HepG2 (cell line): Measurements from ENCODE around the gene CHMP1B. TPM values are rescaled to one million over a fixed set of nuclear protein-coding genes. Genes with fewer than 3 reads are reported as not detected.

Experiments
- ATAC-seq: fragments of 200-7000 bp; cut with Tn5 transposase; 3 replicates; pipeline ENCODE4 v1.9.1; 2020; ENCODE audit warnings: mild to moderate bottlenecking, moderate library complexity
- BruUV-seq: library from RNA; stranded (reverse); fragments of 400-500 nt; replicated peaks from 2 replicates; lab custom pipeline; 2021; lab: Mats Ljungman, UMichigan
- CTCF ChIA-PET: fragments of 300-600 bp; formaldehyde crosslinking; extraction: SDS; loops from one replicate; lab custom pipeline; 2021; ENCODE audit warnings: low total read pairs, inconsistent platforms, low intra/inter-chr PET ratio; lab: Yijun Ruan, JAX
- POLR2A ChIA-PET: fragments of 350-600 bp; sonication (Branson Sonifier 250); formaldehyde crosslinking; loops from one replicate; lab custom pipeline; 2020; ENCODE audit warnings: antibody characterized with exemption, inconsistent platforms; lab: Yijun Ruan, JAX
- DNase-seq: peaks from one replicate; pipeline ENCODE4 v3.0.0-alpha.2; 2015; ENCODE audit warnings: low spot score
- FAIRE-seq: peaks from 3 replicates; lab custom pipeline; 2011; peaks lifted over from hg19 to GRCh38; lab: Jason Lieb, UNC
- H2AFZ ChIP-seq: one replicate; pipeline ENCODE4 v1.6.1; 2011; ENCODE audit warnings: low read length, inconsistent platforms
- H3K27ac ChIP-seq: fragments of 300-600 bp; 3 replicates; pipeline ENCODE4 v1.8.0; 2011; ENCODE audit warnings: mixed run types, mild to moderate bottlenecking, mixed read lengths, low read length, inconsistent platforms; ENCODE audit not compliant: insufficient read depth; ENCODE audit errors: extremely low read length
- H3K27me3 ChIP-seq, 2 experiments: fragments of 200-600 bp in 1 of 2; 2 replicates in 1 of 2; 3 replicates in 1 of 2; pipeline versions ENCODE4 v1.6.0 to v1.8.0; 2011; ENCODE audit warnings: low read length in 2 of 2, mild to moderate bottlenecking in 2 of 2, moderate library complexity in 2 of 2, inconsistent platforms in 1 of 2; ENCODE audit not compliant: insufficient read depth in 2 of 2, control insufficient read depth in 1 of 2
- H3K36me3 ChIP-seq, 2 experiments: fragments of 200-600 bp in 1 of 2; replicated peaks in 1 of 2; 2 replicates in 1 of 2; 3 replicates in 1 of 2; pipeline versions ENCODE4 v1.5.1 to v1.8.0; 2011; ENCODE audit warnings: low read length in 2 of 2, inconsistent platforms in 1 of 2; ENCODE audit not compliant: insufficient read depth in 2 of 2, control insufficient read depth in 1 of 2
- H3K4me1 ChIP-seq: 2 replicates; pipeline ENCODE4 v1.5.1; 2012; ENCODE audit warnings: low read length, inconsistent platforms; ENCODE audit not compliant: insufficient read depth
- H3K4me2 ChIP-seq: 2 replicates; pipeline ENCODE4 v1.6.0; 2011; ENCODE audit warnings: low read depth, low read length, inconsistent platforms
- H3K4me3 ChIP-seq, 3 experiments: fragments of 200-600 bp in 1 of 3; sonication (generic), shearing (Covaris generic) in 1 of 3; replicated peaks in 1 of 3; 2 replicates each; pipeline ENCODE4 v1.5.1; 2011 to 2016; ENCODE audit warnings: low read length in 3 of 3, inconsistent platforms in 2 of 3, low read depth in 2 of 3, mild to moderate bottlenecking in 2 of 3, control low read depth in 1 of 3, mixed read lengths in 1 of 3; ENCODE audit not compliant: insufficient read depth in 1 of 3
- H3K79me2 ChIP-seq: one replicate; pipeline ENCODE4 v1.6.1; 2011; ENCODE audit warnings: low read length, inconsistent platforms; ENCODE audit not compliant: insufficient read depth
- H3K9ac ChIP-seq: 2 replicates; pipeline ENCODE4 v1.6.0; 2011; ENCODE audit warnings: mild to moderate bottlenecking, low read depth, low read length, inconsistent platforms; ENCODE audit not compliant: insufficient read depth
- H3K9me3 ChIP-seq: 2 replicates; pipeline ENCODE4 v1.5.1; 2012; ENCODE audit warnings: mild to moderate bottlenecking, low read length
- H4K20me1 ChIP-seq: 2 replicates; pipeline ENCODE4 v1.6.0; 2011; ENCODE audit warnings: inconsistent platforms, mild to moderate bottlenecking, low read length, moderate library complexity; ENCODE audit not compliant: insufficient read depth
- ARID5B ChIP-seq: IDR thresholded peaks from 2 replicates; pipeline ENCODE4 v1.4.0; 2020; ENCODE audit warnings: mild to moderate bottlenecking, missing genetic modification reagents
- CREB1 ChIP-seq, 2 experiments: fragments of 450-650 bp in 1 of 2; IDR thresholded peaks; 2 replicates each; pipeline ENCODE4 v1.6.1; 2016 to 2017; ENCODE audit warnings: control low read depth in 1 of 2, mild to moderate bottlenecking in 1 of 2, missing compliant biosample characterization in 1 of 2, missing genetic modification characterization in 1 of 2
- HMG20A ChIP-seq: IDR thresholded peaks from 2 replicates; pipeline ENCODE4 v1.6.1; 2016; ENCODE audit warnings: borderline replicate concordance
- SOX5 ChIP-seq: IDR thresholded peaks from 2 replicates; pipeline ENCODE4 v1.6.1; 2016; ENCODE audit warnings: borderline replicate concordance
- TBX2 ChIP-seq: sonication (generic); formaldehyde crosslinking; IDR thresholded peaks from 2 replicates; pipeline ENCODE4 v1.5.0; 2020; ENCODE audit warnings: missing genetic modification reagents, mild to moderate bottlenecking, borderline replicate concordance
- ZNF136 ChIP-seq: sonication (generic); formaldehyde crosslinking; IDR thresholded peaks from 2 replicates; pipeline ENCODE4 v1.8.1; 2022; ENCODE audit warnings: low read depth, mild to moderate bottlenecking, moderate library complexity, missing genetic modification reagents
- ZNF572 ChIP-seq: sonication (generic); formaldehyde crosslinking; IDR thresholded peaks from 2 replicates; pipeline ENCODE4 v1.5.1; 2020; ENCODE audit warnings: mild to moderate bottlenecking, missing genetic modification reagents
- ZNF776 ChIP-seq: sonication (generic); formaldehyde crosslinking; IDR thresholded peaks from 2 replicates; pipeline ENCODE4 v1.4.0; 2020; ENCODE audit warnings: mild to moderate bottlenecking, missing genetic modification reagents
- ZNF788 ChIP-seq: sonication (generic); formaldehyde crosslinking; IDR thresholded peaks from 2 replicates; pipeline ENCODE4 v1.5.0; 2020; ENCODE audit warnings: mild to moderate bottlenecking, missing genetic modification reagents, borderline replicate concordance
- ZNF792 ChIP-seq: IDR thresholded peaks from 2 replicates; pipeline ENCODE4 v1.6.1; 2016
- WGBS: methylation state at CpG from one replicate; pipeline ENCODE4 v1.1.6; 2017; ENCODE audit warnings: low lambda C conversion rate; 5-methylcytosine and 5-hydroxymethylcytosine counted together
- in situ Hi-C: cut with HindIII; loops from 2 replicates; pipeline ENCODE4 v1.10.0; 2017; ENCODE audit warnings: low pct_unique_long_range_greater_than_20kb; ENCODE audit not compliant: extremely low pct_ligation_motif_present
- intact Hi-C: fragments of 100-400 bp; cut with micrococcal nuclease; formaldehyde crosslinking; loops from one replicate; pipeline ENCODE4 v1.10.0; 2022; ENCODE audit not compliant: unreplicated experiment
- polyA plus RNA-seq, 8 experiments: library from polyadenylated mRNA; depleted of rRNA in 3 of 8; stranded (reverse) in 7 of 8; unstranded in 1 of 8; fragments of >200 nt; fragmentation: Illumina TruSeq in 4 of 8; extraction: Trizol in 4 of 8; gene quantifications; 2 replicates each; pipeline versions ENCODE4 v1.2.1 to v1.2.3, GENCODE V29; 2011 to 2016; ENCODE audit warnings: low read depth in 4 of 8, missing spikeins in 1 of 8, mixed read lengths in 1 of 8; ENCODE audit not compliant: insufficient read depth in 1 of 8
- total RNA-seq, 5 experiments: library from RNA; depleted of rRNA; stranded (reverse); fragments of >200 nt; fragmentation: Illumina TruSeq; extraction: Trizol; gene quantifications; 2 replicates each; pipeline ENCODE4 v1.2.3, GENCODE V29; 2016; ENCODE audit warnings: low read depth in 1 of 5
- TF ChIP-seq, protein P1 (sequence below): sonication (generic); formaldehyde crosslinking; IDR thresholded peaks from 2 replicates; pipeline ENCODE4 v1.4.0; 2020; ENCODE audit warnings: missing genetic modification reagents, borderline replicate concordance

The CHMP1B gene
- total and polyA plus RNA-seq, 2 of the 13 experiments (the other 11 are each of a cell fraction or from before 2014, with no cell fraction given), result 18.8 to 20.2 TPM

- no peak for DNase-seq
- H3K4me3 ChIP-seq, result peak overlapping the region in 1 of 3 experiments; percentile 14; a peak in 1 of 6 replicates
- ChIA-PET POLR2A (interaction anchor here (0.6 kb wide), 1 partner anchor 122 kb away, joined by 4 read pairs; the partner anchor contains the start of gene IMPA2), CTCF (no interaction called here)
- peaks cover 84% of the 10 kb centered on the region for H3K4me1 ChIP-seq
- intact Hi-C loops, result loop anchor here (10.0 kb wide), 2 partner anchors 45 to 135 kb away; partner anchors contain the start of gene MPPE1
- H3K27me3 ChIP-seq, result no peaks in the 10 kb centered on the region
- H4K20me1 ChIP-seq, result no peaks in the 10 kb centered on the region
- H3K27ac ChIP-seq, result no peak overlapping the region
- H3K9me3 ChIP-seq, result no peaks in the 10 kb centered on the region
- no peak for TF ChIP-seq ZNF572 (CRISPR knock-in tag)
- 0 out of 2 replicates have a peak, but pooled peaks have one; percentile 37 for TF ChIP-seq ZNF776
- TF ChIP-seq ZNF792, result no peak
- TF ChIP-seq, all 625 proteins: peak for 1
- no peak overlapping the region for H3K9ac ChIP-seq
- no TSS peak for BruUV-seq
- H2AFZ ChIP-seq, result no peak overlapping the region
- 88% methylated on average over 7 of the region's 7 CpGs for WGBS
- no peaks in the 10 kb centered on the region for H3K79me2 ChIP-seq
- in situ Hi-C loops, result no loop called here
- ATAC-seq, result no peak
- no peaks in the 10 kb centered on the region for H3K36me3 ChIP-seq
- H3K4me2 ChIP-seq, result peak overlapping the region; percentile 40
- no peak for FAIRE-seq
Observed at GRCh38 chr18:11859282-11859830, 8.1 kb downstream of the CHMP1B start.

DNA sequence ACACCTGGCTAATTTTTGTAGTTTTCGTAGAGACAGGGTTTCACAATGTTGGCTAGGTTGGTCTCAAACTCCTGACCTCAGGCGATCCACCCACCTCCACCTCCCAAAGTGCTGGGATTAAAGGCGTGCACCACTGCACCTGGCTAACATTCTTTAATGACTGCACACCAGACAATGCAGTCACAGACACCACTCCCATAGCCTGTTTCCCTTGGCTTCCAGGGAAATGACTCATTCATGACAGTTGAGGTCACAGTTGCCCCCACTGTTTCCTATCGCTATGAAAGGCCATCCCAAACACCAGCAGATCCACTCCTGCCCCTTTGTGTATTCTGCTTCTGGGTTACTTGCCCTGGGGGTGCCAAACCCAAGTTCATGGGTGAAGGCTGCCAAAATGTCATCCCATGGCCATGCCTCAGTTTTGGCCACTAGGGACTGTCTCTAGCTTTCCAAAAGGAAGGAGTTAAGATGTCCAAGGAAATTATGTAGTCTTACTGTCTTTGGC is 8.7 kb downstream of the CHMP1B start:
- ATAC-seq (peak; percentile 31; the same call in 2 of the 3 replicates), FAIRE-seq (peak; percentile 32), DNase-seq (peak; percentile 83)
- Histone ChIP-seq H3K36me3 (no peaks in the 10 kb centered on the region), H3K4me1 (peaks cover 82% of the 10 kb centered on the region), H3K27me3 (no peaks in the 10 kb centered on the region), H3K27ac (peak overlapping the region; percentile 4), H4K20me1 (no peaks in the 10 kb centered on the region), H3K9ac (no peak overlapping the region), H3K9me3 (no peaks in the 10 kb centered on the region), H3K79me2 (no peaks in the 10 kb centered on the region), H3K4me3 (0 out of 6 replicates have a peak overlapping the region, but pooled peaks of 1 of the 3 experiments have one; percentile 4), H2AFZ (no peak overlapping the region), H3K4me2 (peak overlapping the region; percentile 40)
- ChIA-PET CTCF (no interaction called here), POLR2A (interaction anchor here (1.5 kb wide), 1 partner anchor 25 kb away, joined by 4 read pairs; no protein-coding TSS in a partner anchor)
- WGBS, result 38% methylated on average over 4 of the region's 4 CpGs
- intact Hi-C loops (loop anchor here (10.0 kb wide), 2 partner anchors 45 to 135 kb away; partner anchors contain the start of gene MPPE1), in situ Hi-C loops (no loop called here)
- BruUV-seq, result no TSS peak
- peak; percentile 50 for TF ChIP-seq CREB1 (IDR thresholded peaks at IDR 0.05)
- no peak for TF ChIP-seq CREB1 (CRISPR knock-in tag; IDR thresholded peaks at IDR 0.05)
- no peak for TF ChIP-seq ZNF136 (CRISPR knock-in tag)
- TF ChIP-seq, protein P1, sequence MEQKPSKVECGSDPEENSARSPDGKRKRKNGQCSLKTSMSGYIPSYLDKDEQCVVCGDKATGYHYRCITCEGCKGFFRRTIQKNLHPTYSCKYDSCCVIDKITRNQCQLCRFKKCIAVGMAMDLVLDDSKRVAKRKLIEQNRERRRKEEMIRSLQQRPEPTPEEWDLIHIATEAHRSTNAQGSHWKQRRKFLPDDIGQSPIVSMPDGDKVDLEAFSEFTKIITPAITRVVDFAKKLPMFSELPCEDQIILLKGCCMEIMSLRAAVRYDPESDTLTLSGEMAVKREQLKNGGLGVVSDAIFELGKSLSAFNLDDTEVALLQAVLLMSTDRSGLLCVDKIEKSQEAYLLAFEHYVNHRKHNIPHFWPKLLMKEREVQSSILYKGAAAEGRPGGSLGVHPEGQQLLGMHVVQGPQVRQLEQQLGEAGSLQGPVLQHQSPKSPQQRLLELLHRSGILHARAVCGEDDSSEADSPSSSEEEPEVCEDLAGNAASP (CRISPR knock-in tag), result peak; percentile 64; the same call in 1 of the 2 replicates
- peak; percentile 63 for TF ChIP-seq ARID5B
- TF ChIP-seq HMG20A (CRISPR knock-in tag), result peak; percentile 17; the same call in 1 of the 2 replicates
- TF ChIP-seq ZNF788 (CRISPR knock-in tag), result 0 out of 2 replicates have a peak, but pooled peaks have one; percentile 17
- peak; percentile 44; the same call in 1 of the 2 replicates for TF ChIP-seq TBX2 (CRISPR knock-in tag)
- TF ChIP-seq SOX5 (CRISPR knock-in tag), result peak; percentile 74; the same call in 1 of the 2 replicates
